Measurements from ENCODE around the gene TIMM44. TPM values are rescaled to one million over a fixed set of nuclear protein-coding genes. Genes with fewer than 3 reads are reported as not detected.

TIMM44 gene
- total RNA-seq, 4 donors from 2014 or later: 53.9 to 168 (median 94.1) TPM

- in situ Hi-C loops (cut with MboI; ENCODE audit: low sequenced_read_pairs in 4 of 4) (no loop called here), intact Hi-C loops (cut with DNase I; ENCODE audit: low total_unique reads) (loop anchor here (10.0 kb wide), 1 partner anchor 615 kb away; the partner anchor contains the start of gene ZNF414)
- H3K27ac ChIP-seq: no peak overlapping the region
- no peaks in the 10 kb centered on the region for H3K36me3 ChIP-seq
- DNase-seq: no peak
- H3K4me1 ChIP-seq: peaks cover 15 to 21% of the 10 kb centered on the region in 2 donors
- H3K9me3 ChIP-seq: no peaks in the 10 kb centered on the region
- ATAC-seq: no peak
- H3K27me3 ChIP-seq: peaks cover 0 to 2% (median 0%) of the 10 kb centered on the region in 3 donors
- H3K4me3 ChIP-seq: no peak overlapping the region
- TF ChIP-seq POLR2A (IDR thresholded peaks at IDR 0.05): no peak
- TF ChIP-seq CTCF (IDR thresholded peaks at IDR 0.05 in 4 of 5, conservative IDR thresholded peaks at IDR 0.05 in 1 of 5): no peak
Measured at GRCh38 chr19:7899751-7900378, 43.6 kb downstream of the TIMM44 start.

- no peak for ATAC-seq
- H3K36me3 ChIP-seq: no peaks in the 10 kb centered on the region
- H3K9me3 ChIP-seq: no peaks in the 10 kb centered on the region
- peaks cover 10 to 15% of the 10 kb centered on the region in 2 donors for H3K4me1 ChIP-seq
- intact Hi-C loops (cut with DNase I; ENCODE audit: low total_unique reads) (no loop called here), in situ Hi-C loops (cut with MboI; ENCODE audit: low sequenced_read_pairs in 4 of 4) (no loop called here)
- DNase-seq: no peak
- H3K4me3 ChIP-seq: no peak overlapping the region
- no peak overlapping the region for H3K27ac ChIP-seq
- H3K27me3 ChIP-seq: peaks cover 2 to 10% (median 7%) of the 10 kb centered on the region in 3 donors
- TF ChIP-seq POLR2A (IDR thresholded peaks at IDR 0.05): no peak
- no peak for TF ChIP-seq CTCF (IDR thresholded peaks at IDR 0.05 in 4 of 5, conservative IDR thresholded peaks at IDR 0.05 in 1 of 5)
Measured at GRCh38 chr19:7898967-7899366, 44.5 kb downstream of the TIMM44 start.

GRCh38 chr19:7897292-7897691 is 46.2 kb downstream of the TIMM44 start:
- TF ChIP-seq POLR2A (IDR thresholded peaks at IDR 0.05) (no peak), CTCF (IDR thresholded peaks at IDR 0.05 in 4 of 5, conservative IDR thresholded peaks at IDR 0.05 in 1 of 5) (no peak)
- DNase-seq: no peak
- Histone ChIP-seq H3K27ac (no peak overlapping the region), H3K4me3 (no peak overlapping the region), H3K9me3 (no peaks in the 10 kb centered on the region), H3K27me3 (peaks cover 8 to 21% (median 17%) of the 10 kb centered on the region in 3 donors), H3K4me1 (peaks cover 4 to 8% of the 10 kb centered on the region in 2 donors), H3K36me3 (no peaks in the 10 kb centered on the region)
- no peak for ATAC-seq
- intact Hi-C loops (cut with DNase I; ENCODE audit: low total_unique reads): no loop called here
- in situ Hi-C loops (cut with MboI; ENCODE audit: low sequenced_read_pairs in 4 of 4): no loop called here

- Histone ChIP-seq H3K27ac (no peak overlapping the region), H3K27me3 (peaks cover 11 to 23% (median 17%) of the 10 kb centered on the region in 3 donors), H3K4me1 (peaks cover 2 to 4% of the 10 kb centered on the region in 2 donors), H3K4me3 (no peak overlapping the region), H3K9me3 (no peaks in the 10 kb centered on the region), H3K36me3 (no peaks in the 10 kb centered on the region)
- TF ChIP-seq CTCF (IDR thresholded peaks at IDR 0.05 in 4 of 5, conservative IDR thresholded peaks at IDR 0.05 in 1 of 5) (no peak), POLR2A (IDR thresholded peaks at IDR 0.05) (no peak)
- intact Hi-C loops (cut with DNase I; ENCODE audit: low total_unique reads) (no loop called here), in situ Hi-C loops (cut with MboI; ENCODE audit: low sequenced_read_pairs in 4 of 4) (no loop called here)
- no peak for ATAC-seq
- DNase-seq: no peak
Measured at GRCh38 chr19:7895565-7895964, 47.9 kb downstream of the TIMM44 start.

All from gastrocnemius medialis (tissue), 4 donors.